OCI-LY1 (cell line): Measurements from ENCODE around the gene PAX2.

ENCODE experiments used
- H2AFZ ChIP-seq: fragments of 200-600 bp; sonication (generic), shearing (Covaris generic); 2 replicates; pipeline ENCODE4 v1.6.0; 2014; ENCODE audit warnings: antibody characterized with exemption, mild to moderate bottlenecking, low read length
- H3F3A ChIP-seq: fragments of 200-600 bp; sonication (generic), shearing (Covaris generic); 2 replicates; pipeline ENCODE4 v1.6.0; 2014; ENCODE audit warnings: mild to moderate bottlenecking, antibody characterized with exemption, low read length, moderate library complexity; ENCODE audit not compliant: insufficient read depth
- H3K27ac ChIP-seq: fragments of 200-600 bp; sonication (generic); 2 replicates; pipeline ENCODE4 v1.5.1; 2014; ENCODE audit warnings: low read length, mixed run types, mild to moderate bottlenecking, low read depth; ENCODE audit not compliant: poor library complexity, severe bottlenecking
- H3K27me3 ChIP-seq: fragments of 200-600 bp; sonication (generic); 2 replicates; pipeline ENCODE4 v1.6.0; 2014; ENCODE audit warnings: antibody characterized with exemption, mild to moderate bottlenecking, low read length, moderate library complexity; ENCODE audit not compliant: insufficient read depth
- H3K36me3 ChIP-seq: fragments of 200-600 bp; sonication (generic); 2 replicates; pipeline ENCODE4 v1.6.1; 2014; ENCODE audit warnings: mild to moderate bottlenecking, antibody characterized with exemption, low read length, moderate library complexity, mixed read lengths; ENCODE audit not compliant: insufficient read depth
- H3K4me1 ChIP-seq: fragments of 200-600 bp; sonication (generic); 2 replicates; pipeline ENCODE4 v1.5.1; 2014; ENCODE audit warnings: mild to moderate bottlenecking, low read length, moderate library complexity; ENCODE audit not compliant: insufficient read depth, severe bottlenecking
- H3K4me2 ChIP-seq: fragments of 200-600 bp; sonication (generic), shearing (Covaris generic); 2 replicates; pipeline ENCODE4 v1.6.1; 2014; ENCODE audit warnings: low read length
- H3K4me3 ChIP-seq: fragments of 200-600 bp; sonication (generic); 2 replicates; pipeline ENCODE4 v1.5.1; 2014; ENCODE audit warnings: low read length, low read depth, mild to moderate bottlenecking, mixed read lengths; ENCODE audit not compliant: poor library complexity, severe bottlenecking
- H3K79me2 ChIP-seq: fragments of 200-600 bp; shearing (Covaris generic); 2 replicates; pipeline ENCODE4 v1.6.1; 2016; ENCODE audit warnings: mixed run types, low read length, mixed read lengths; ENCODE audit not compliant: insufficient read depth
- H3K9ac ChIP-seq: fragments of 200-600 bp; sonication (generic), shearing (Covaris generic); 2 replicates; pipeline ENCODE4 v1.6.1; 2014; ENCODE audit warnings: mild to moderate bottlenecking, low read length, mixed read lengths
- H3K9me2 ChIP-seq: fragments of 200-600 bp; sonication (generic), shearing (Covaris generic); 2 replicates; pipeline ENCODE4 v1.6.1; 2014; ENCODE audit warnings: low read depth, mild to moderate bottlenecking, low read length, mixed read lengths
- H3K9me3 ChIP-seq: fragments of 200-600 bp; shearing (Covaris generic); 2 replicates; pipeline ENCODE4 v1.6.1; 2014; ENCODE audit warnings: low read length, mixed read lengths
- H4K20me1 ChIP-seq: fragments of 200-600 bp; sonication (generic), shearing (Covaris generic); 2 replicates; pipeline ENCODE4 v1.6.0; 2016; ENCODE audit warnings: mild to moderate bottlenecking, low read length; ENCODE audit not compliant: insufficient read depth
- CTCF ChIP-seq: fragments of 200-600 bp; sonication (generic), shearing (Covaris generic); IDR thresholded peaks from 2 replicates; pipeline ENCODE4 v1.5.1; 2017; ENCODE audit warnings: mild to moderate bottlenecking, antibody characterized with exemption, low read length, moderate library complexity, mixed read lengths
- EZH2 ChIP-seq: fragments of 200-600 bp; sonication (generic), shearing (Covaris generic); IDR thresholded peaks from 2 replicates; pipeline ENCODE4 v1.8.0; 2017; ENCODE audit warnings: borderline replicate concordance, mixed run types, mild to moderate bottlenecking, antibody characterized with exemption, low read length, moderate library complexity, mixed read lengths

The PAX2 gene

GRCh38 chr10:100776671-100777070, 31.3 kb downstream of the PAX2 start:
- no peak for TF ChIP-seq EZH2
- TF ChIP-seq CTCF, result no peak
- Histone ChIP-seq H3K79me2 (no peaks in the 10 kb centered on the region), H3K9ac (no peak overlapping the region), H3K4me2 (no peak overlapping the region), H3K36me3 (no peaks in the 10 kb centered on the region), H3K4me1 (no peaks in the 10 kb centered on the region), H3K27me3 (no peaks in the 10 kb centered on the region), H3K9me3 (no peaks in the 10 kb centered on the region), H3K4me3 (no peak overlapping the region), H2AFZ (no peak overlapping the region), H3K9me2 (no peaks in the 10 kb centered on the region), H3K27ac (no peak overlapping the region), H4K20me1 (no peaks in the 10 kb centered on the region), H3F3A (no peaks in the 10 kb centered on the region)

GRCh38 chr10:100779329-100779728, 33.9 kb downstream of the PAX2 start:
- H3K27me3 ChIP-seq, result no peaks in the 10 kb centered on the region
- no peaks in the 10 kb centered on the region for H3K79me2 ChIP-seq
- no peaks in the 10 kb centered on the region for H3K4me1 ChIP-seq
- H3K4me2 ChIP-seq, result no peak overlapping the region
- H3K4me3 ChIP-seq, result no peak overlapping the region
- H3F3A ChIP-seq, result no peaks in the 10 kb centered on the region
- H3K36me3 ChIP-seq, result no peaks in the 10 kb centered on the region
- no peak overlapping the region for H3K9ac ChIP-seq
- no peak overlapping the region for H3K27ac ChIP-seq
- H2AFZ ChIP-seq, result no peak overlapping the region
- no peaks in the 10 kb centered on the region for H3K9me3 ChIP-seq
- H4K20me1 ChIP-seq, result no peaks in the 10 kb centered on the region
- TF ChIP-seq CTCF (no peak), EZH2 (no peak)
- no peaks in the 10 kb centered on the region for H3K9me2 ChIP-seq

- Histone ChIP-seq H3K79me2 (no peaks in the 10 kb centered on the region), H3K9me2 (no peaks in the 10 kb centered on the region), H3K27me3 (no peaks in the 10 kb centered on the region), H2AFZ (no peak overlapping the region), H3K9me3 (no peaks in the 10 kb centered on the region), H3F3A (no peaks in the 10 kb centered on the region), H3K4me3 (no peak overlapping the region), H3K4me1 (no peaks in the 10 kb centered on the region), H3K36me3 (no peaks in the 10 kb centered on the region), H3K9ac (no peak overlapping the region), H4K20me1 (no peaks in the 10 kb centered on the region), H3K27ac (no peak overlapping the region), H3K4me2 (no peak overlapping the region)
- TF ChIP-seq CTCF (no peak), EZH2 (no peak)
Measured at GRCh38 chr10:100780324-100780723, 34.9 kb downstream of the PAX2 start.
